ENCODE measurements around the gene MAFG. TPM values are rescaled to one million over a fixed set of nuclear protein-coding genes. Genes with fewer than 3 reads are reported as not detected.

Gene MAFG
- total and polyA plus RNA-seq, 2 of the 13 experiments (the other 11 are each of a cell fraction or from before 2014, with no cell fraction given), result 14.5 to 20.0 TPM

DNA sequence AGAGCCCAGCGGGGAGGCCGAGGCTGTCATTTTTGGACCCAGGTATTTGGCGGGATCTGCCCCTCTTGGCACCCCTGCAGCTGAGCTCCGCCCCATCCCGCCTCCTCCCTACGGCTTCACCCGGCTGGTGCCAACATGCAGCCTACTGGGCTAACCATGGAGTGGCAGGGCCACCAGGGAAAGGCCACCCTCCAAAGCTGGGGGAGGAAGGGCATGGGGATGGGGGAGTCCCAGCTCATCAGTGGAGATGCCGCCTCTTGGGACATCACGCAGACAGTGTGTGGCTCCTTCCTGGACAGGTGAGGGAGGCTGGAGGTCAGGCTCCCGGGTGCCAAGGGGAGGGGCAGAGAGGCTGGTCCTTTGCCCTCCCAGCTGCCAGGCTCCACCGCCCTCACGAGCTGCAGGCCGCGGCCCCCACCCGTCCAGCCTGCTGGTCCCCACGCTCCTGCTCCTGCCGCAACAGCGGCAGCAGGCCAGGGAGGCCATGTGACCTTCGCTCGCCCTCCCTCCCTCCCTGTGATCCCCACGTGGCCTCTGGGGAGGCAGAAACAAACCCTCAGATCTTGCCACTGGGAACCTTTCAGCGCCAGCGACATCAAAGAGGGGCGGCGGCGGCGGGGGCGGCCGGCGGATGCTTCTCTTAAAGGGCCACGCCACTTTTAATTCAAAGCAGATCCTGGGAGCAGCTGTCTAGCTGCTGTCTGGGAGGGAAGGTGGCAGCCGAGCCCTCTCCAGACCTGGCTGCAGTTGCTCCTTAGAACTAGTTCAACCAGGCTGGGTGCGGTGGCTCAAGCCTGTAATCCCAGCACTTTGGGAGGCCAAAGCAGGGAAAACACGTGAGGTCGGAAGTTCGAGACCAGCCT, 40.2 kb upstream of the MAFG start (continued):
- TF ChIP-seq, protein P1, sequence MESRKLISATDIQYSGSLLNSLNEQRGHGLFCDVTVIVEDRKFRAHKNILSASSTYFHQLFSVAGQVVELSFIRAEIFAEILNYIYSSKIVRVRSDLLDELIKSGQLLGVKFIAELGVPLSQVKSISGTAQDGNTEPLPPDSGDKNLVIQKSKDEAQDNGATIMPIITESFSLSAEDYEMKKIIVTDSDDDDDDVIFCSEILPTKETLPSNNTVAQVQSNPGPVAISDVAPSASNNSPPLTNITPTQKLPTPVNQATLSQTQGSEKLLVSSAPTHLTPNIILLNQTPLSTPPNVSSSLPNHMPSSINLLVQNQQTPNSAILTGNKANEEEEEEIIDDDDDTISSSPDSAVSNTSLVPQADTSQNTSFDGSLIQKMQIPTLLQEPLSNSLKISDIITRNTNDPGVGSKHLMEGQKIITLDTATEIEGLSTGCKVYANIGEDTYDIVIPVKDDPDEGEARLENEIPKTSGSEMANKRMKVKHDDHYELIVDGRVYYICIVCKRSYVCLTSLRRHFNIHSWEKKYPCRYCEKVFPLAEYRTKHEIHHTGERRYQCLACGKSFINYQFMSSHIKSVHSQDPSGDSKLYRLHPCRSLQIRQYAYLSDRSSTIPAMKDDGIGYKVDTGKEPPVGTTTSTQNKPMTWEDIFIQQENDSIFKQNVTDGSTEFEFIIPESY (CRISPR knock-in tag; IDR thresholded peaks at IDR 0.05), result peak; percentile 61; the same call in 1 of the 2 replicates
- TF ChIP-seq LCORL (IDR thresholded peaks at IDR 0.05), result no peak
- peak; percentile 92 for TF ChIP-seq LCORL (CRISPR knock-in tag; IDR thresholded peaks at IDR 0.05)
- peak; percentile 94 for TF ChIP-seq SPEN (CRISPR knock-in tag; IDR thresholded peaks at IDR 0.05; ENCODE audit: low read depth)
- TF ChIP-seq PBX3 (CRISPR knock-in tag; IDR thresholded peaks at IDR 0.05; ENCODE audit: borderline replicate concordance), result no peak
- peak; percentile 97 for TF ChIP-seq ZFP36L1 (CRISPR knock-in tag; IDR thresholded peaks at IDR 0.05)
- TF ChIP-seq ZNF263 (CRISPR knock-in tag; IDR thresholded peaks at IDR 0.05), result peak; percentile 72; the same call in 1 of the 2 replicates
- no peak for TF ChIP-seq LRRFIP1 (CRISPR knock-in tag; conservative IDR thresholded peaks at IDR 0.05)
- peak; percentile 93 for TF ChIP-seq NR0B2 (CRISPR knock-in tag; IDR thresholded peaks at IDR 0.05)
- peak; percentile 26; the same call in 1 of the 2 replicates for TF ChIP-seq ZFP82 (CRISPR knock-in tag; IDR thresholded peaks at IDR 0.05; ENCODE audit: borderline replicate concordance)
- no peak; the same call in 1 of the 2 replicates for TF ChIP-seq ZFP62 (CRISPR knock-in tag; IDR thresholded peaks at IDR 0.05)
- peak; percentile 94; the same call in 1 of the 2 replicates for TF ChIP-seq CBX5 (CRISPR knock-in tag; IDR thresholded peaks at IDR 0.05; ENCODE audit: borderline replicate concordance)
- TF ChIP-seq ZNF564 (CRISPR knock-in tag; IDR thresholded peaks at IDR 0.05), result no peak; the same call in 1 of the 2 replicates
- peak; percentile 54; the same call in 1 of the 2 replicates for TF ChIP-seq SATB2 (CRISPR knock-in tag; IDR thresholded peaks at IDR 0.05)
- peak; percentile 82 for TF ChIP-seq AHDC1 (CRISPR knock-in tag; IDR thresholded peaks at IDR 0.05; ENCODE audit: borderline replicate concordance)
- no peak for TF ChIP-seq HDAC6 (IDR thresholded peaks at IDR 0.05; ENCODE audit: low read depth, low read length)

All from HepG2 (cell line).